ENCODE measurements around the gene SERPINB2.

- TF ChIP-seq POLR2A (IDR thresholded peaks at IDR 0.05) (no peak), CTCF (IDR thresholded peaks at IDR 0.05) (no peak)
Observed at GRCh38 chr18:63894106-63894772, 6.7 kb downstream of the SERPINB2 start.

All from lower leg skin (tissue), 3 donors.